HG03439 (cell line): ENCODE data around the gene UST.
"Not testable (repeated sequence)": the region's sequence is repeated elsewhere in the genome, so short reads cannot be mapped to it uniquely, and the experiment has no call there.

Source experiments
- ATAC-seq: cut with Tn5 transposase; IDR thresholded peaks from one replicate; pipeline ENCODE4 v1.9.1; 2021; ENCODE audit warnings: mild to moderate bottlenecking, moderate library complexity; ENCODE audit not compliant: unreplicated experiment

UST gene

GRCh38 chr6:148831064-148831463 lies 84.2 kb downstream of the UST start:
- no peak for ATAC-seq

GRCh38 chr6:148831531-148831930 lies 84.7 kb downstream of the UST start:
- no peak for ATAC-seq

- no peak for ATAC-seq
Observed at GRCh38 chr6:148835920-148836441, 89.2 kb downstream of the UST start.

- ATAC-seq = no peak
Observed at GRCh38 chr6:148836751-148837150, 89.9 kb downstream of the UST start.

GRCh38 chr6:148837941-148838340 lies 91.1 kb downstream of the UST start:
- ATAC-seq = no peak

GRCh38 chr6:148839044-148839443 lies 92.2 kb downstream of the UST start:
- no peak for ATAC-seq

GRCh38 chr6:148840256-148840655 lies 93.4 kb downstream of the UST start:
- no peak for ATAC-seq

- no peak for ATAC-seq
Observed at GRCh38 chr6:148842296-148843019, 95.6 kb downstream of the UST start.

- no peak for ATAC-seq
Observed at GRCh38 chr6:148845464-148845863, 98.6 kb downstream of the UST start.

- no peak for ATAC-seq
Observed at GRCh38 chr6:148846778-148847761, 100.2 kb downstream of the UST start.

GRCh38 chr6:148848915-148849314 lies 102.1 kb downstream of the UST start:
- no peak for ATAC-seq

GRCh38 chr6:148849449-148849848 lies 102.6 kb downstream of the UST start:
- ATAC-seq = not testable (repeated sequence)

GRCh38 chr6:148850964-148851363 lies 104.1 kb downstream of the UST start:
- no peak for ATAC-seq

- ATAC-seq = no peak
Observed at GRCh38 chr6:148851683-148852556, 105.1 kb downstream of the UST start.

- no peak for ATAC-seq
Observed at GRCh38 chr6:148852688-148853087, 105.9 kb downstream of the UST start.

GRCh38 chr6:148853113-148853512 lies 106.3 kb downstream of the UST start:
- not testable (repeated sequence) for ATAC-seq

GRCh38 chr6:148854096-148854495 lies 107.3 kb downstream of the UST start:
- no peak for ATAC-seq

- ATAC-seq = no peak
Observed at GRCh38 chr6:148854992-148855391, 108.2 kb downstream of the UST start.

GRCh38 chr6:148855744-148856143 lies 108.9 kb downstream of the UST start:
- no peak for ATAC-seq

- no peak for ATAC-seq
Observed at GRCh38 chr6:148857798-148858390, 111.1 kb downstream of the UST start.
